HepG2 (cell line): ENCODE measurements around the gene LCAT. TPM values are rescaled to one million over a fixed set of nuclear protein-coding genes. Genes with fewer than 3 reads are reported as not detected.
A peak's percentile ranks its signal among the peaks of the same experiment; 100 is the strongest.

Experiments
- HOXA9 ChIP-seq: sonication (generic); formaldehyde crosslinking; IDR thresholded peaks from 2 replicates; pipeline ENCODE4 v1.8.1; 2022; ENCODE audit warnings: missing genetic modification reagents, mild to moderate bottlenecking, moderate library complexity, borderline replicate concordance
- KDM5A ChIP-seq: fragments of 200-600 bp; sonication (generic); IDR thresholded peaks from 2 replicates; pipeline ENCODE4 v1.7.0; 2018; ENCODE audit warnings: antibody characterized with exemption, mild to moderate bottlenecking, low read length, borderline replicate concordance
- KLF12 ChIP-seq: sonication (generic); formaldehyde crosslinking; IDR thresholded peaks from 2 replicates; pipeline ENCODE4 v1.4.0; 2020; ENCODE audit warnings: missing genetic modification reagents, borderline replicate concordance
- MAFF ChIP-seq: IDR thresholded peaks from 2 replicates; pipeline ENCODE4 v1.6.1; 2011; ENCODE audit warnings: low read depth, low read length, improper control_type of control experiment
- POGZ ChIP-seq: sonication (generic); formaldehyde crosslinking; IDR thresholded peaks from 2 replicates; pipeline ENCODE4 v1.4.0; 2020; ENCODE audit warnings: mild to moderate bottlenecking, missing genetic modification reagents
- RFXAP ChIP-seq: sonication (generic); formaldehyde crosslinking; IDR thresholded peaks from 2 replicates; pipeline ENCODE4 v1.4.0; 2020; ENCODE audit warnings: missing genetic modification reagents, borderline replicate concordance
- SP4 ChIP-seq: sonication (generic); formaldehyde crosslinking; IDR thresholded peaks from 2 replicates; pipeline ENCODE4 v1.8.1; 2023; ENCODE audit warnings: mild to moderate bottlenecking, missing genetic modification reagents
- SRF ChIP-seq: IDR thresholded peaks from 2 replicates; pipeline ENCODE4 v1.6.1; 2011; ENCODE audit warnings: mild to moderate bottlenecking, low read depth, low read length, moderate library complexity
- TBX3 ChIP-seq: fragments of 450-650 bp; IDR thresholded peaks from 2 replicates; pipeline ENCODE4 v1.6.1; 2017; ENCODE audit warnings: antibody characterized with exemption, mild to moderate bottlenecking, inconsistent platforms, borderline replicate concordance
- ZBTB3 ChIP-seq: sonication (generic); formaldehyde crosslinking; IDR thresholded peaks from 2 replicates; pipeline ENCODE4 v1.4.0; 2020; ENCODE audit warnings: low read depth, mild to moderate bottlenecking, moderate library complexity, missing genetic modification reagents, borderline replicate concordance
- ZFY ChIP-seq: sonication (generic); formaldehyde crosslinking; IDR thresholded peaks from 2 replicates; pipeline ENCODE4 v1.4.0; 2020; ENCODE audit warnings: missing genetic modification reagents
- ZNF138 ChIP-seq: sonication (generic); formaldehyde crosslinking; IDR thresholded peaks from 2 replicates; pipeline ENCODE4 v1.5.0; 2020; ENCODE audit warnings: mild to moderate bottlenecking, low read depth, missing genetic modification reagents
- ZNF143 ChIP-seq: sonication (generic); formaldehyde crosslinking; IDR thresholded peaks from 2 replicates; pipeline ENCODE4 v1.4.0; 2020; ENCODE audit warnings: missing genetic modification reagents
- ZNF296 ChIP-seq: sonication (generic); formaldehyde crosslinking; conservative IDR thresholded peaks from 2 replicates; pipeline ENCODE4 v1.5.0; 2020; ENCODE audit warnings: mild to moderate bottlenecking, missing genetic modification reagents
- ZNF546 ChIP-seq: sonication (generic); formaldehyde crosslinking; conservative IDR thresholded peaks from 2 replicates; pipeline ENCODE4 v1.8.1; 2023; ENCODE audit warnings: mild to moderate bottlenecking, missing genetic modification reagents
- ZNF556 ChIP-seq: sonication (generic); formaldehyde crosslinking; IDR thresholded peaks from 2 replicates; pipeline ENCODE4 v1.4.0; 2020; ENCODE audit warnings: mild to moderate bottlenecking, missing genetic modification reagents, borderline replicate concordance
- ZNF572 ChIP-seq: sonication (generic); formaldehyde crosslinking; IDR thresholded peaks from 2 replicates; pipeline ENCODE4 v1.5.1; 2020; ENCODE audit warnings: mild to moderate bottlenecking, missing genetic modification reagents
- polyA plus RNA-seq, 8 experiments: library from polyadenylated mRNA; depleted of rRNA in 3 of 8; stranded (reverse) in 7 of 8; unstranded in 1 of 8; fragments of >200 nt; fragmentation: Illumina TruSeq in 4 of 8; extraction: Trizol in 4 of 8; gene quantifications; 2 replicates each; pipeline versions ENCODE4 v1.2.1 to v1.2.3, GENCODE V29; 2011 to 2016; ENCODE audit warnings: low read depth in 4 of 8, missing spikeins in 1 of 8, mixed read lengths in 1 of 8; ENCODE audit not compliant: insufficient read depth in 1 of 8
- total RNA-seq, 5 experiments: library from RNA; depleted of rRNA; stranded (reverse); fragments of >200 nt; fragmentation: Illumina TruSeq; extraction: Trizol; gene quantifications; 2 replicates each; pipeline ENCODE4 v1.2.3, GENCODE V29; 2016; ENCODE audit warnings: low read depth in 1 of 5
- TF ChIP-seq, protein P1 (sequence below): sonication (generic); formaldehyde crosslinking; IDR thresholded peaks from 2 replicates; pipeline ENCODE4 v1.5.1; 2020; ENCODE audit warnings: mild to moderate bottlenecking, missing genetic modification reagents, moderate library complexity
- TF ChIP-seq, protein P2 (sequence below): sonication (generic); formaldehyde crosslinking; IDR thresholded peaks from 2 replicates; pipeline ENCODE4 v1.4.0; 2020; ENCODE audit warnings: mild to moderate bottlenecking, missing genetic modification reagents
- TF ChIP-seq, protein P3 (sequence below): sonication (generic); formaldehyde crosslinking; IDR thresholded peaks from 2 replicates; pipeline ENCODE4 v1.5.1; 2020; ENCODE audit warnings: missing genetic modification reagents, mild to moderate bottlenecking, borderline replicate concordance
- TF ChIP-seq, protein P4 (sequence below): sonication (generic); formaldehyde crosslinking; IDR thresholded peaks from 2 replicates; pipeline ENCODE4 v1.4.0; 2020; ENCODE audit warnings: missing genetic modification reagents

Gene LCAT
- total and polyA plus RNA-seq, 2 of the 13 experiments (the other 11 are each of a cell fraction or from before 2014, with no cell fraction given): 36.1 to 38.9 TPM

DNA sequence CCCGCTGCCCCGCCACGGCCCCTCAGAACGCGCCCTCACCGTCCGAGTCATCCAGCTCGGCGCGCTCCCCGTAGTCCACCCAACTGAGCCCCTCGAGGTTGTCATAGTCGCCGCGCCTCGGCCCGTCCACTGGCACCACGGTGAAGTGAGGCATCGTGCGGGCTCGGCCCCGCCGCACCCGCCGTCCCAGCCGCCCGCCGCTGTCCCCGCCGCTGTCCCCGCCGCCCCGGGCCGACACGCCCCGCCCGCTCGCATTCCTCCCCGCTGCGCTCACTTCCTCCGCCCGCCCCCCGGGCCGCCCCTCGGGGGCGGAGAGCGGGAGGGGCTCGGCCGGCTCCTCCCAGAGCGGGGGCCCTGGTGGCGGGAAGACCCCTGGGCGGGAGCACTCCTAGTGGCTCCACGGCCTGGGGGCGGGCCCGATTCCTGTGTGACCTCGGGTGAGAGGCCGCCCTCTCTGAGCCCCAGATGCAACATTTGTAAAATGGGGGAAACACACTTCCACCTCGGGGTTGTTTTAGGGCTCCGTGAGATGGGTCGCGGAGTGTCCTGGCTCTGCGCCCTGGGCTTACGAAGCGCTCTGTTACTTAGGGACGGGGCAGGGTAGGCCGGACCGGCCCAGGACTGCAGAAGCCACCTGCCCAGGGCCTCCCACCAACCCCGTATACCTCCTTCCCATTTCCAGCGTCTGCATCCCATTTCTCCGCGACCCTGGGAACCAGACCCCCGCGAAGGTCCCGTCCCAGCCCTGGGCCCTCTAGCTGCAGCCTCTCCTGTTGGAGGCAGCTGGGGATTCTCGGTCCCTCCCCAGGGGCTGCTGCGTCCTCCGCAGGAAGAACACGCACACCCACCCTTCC is 24.7 kb upstream of the LCAT start, which contains the start of gene SLC12A4 (continued):
- TF ChIP-seq, protein P1, sequence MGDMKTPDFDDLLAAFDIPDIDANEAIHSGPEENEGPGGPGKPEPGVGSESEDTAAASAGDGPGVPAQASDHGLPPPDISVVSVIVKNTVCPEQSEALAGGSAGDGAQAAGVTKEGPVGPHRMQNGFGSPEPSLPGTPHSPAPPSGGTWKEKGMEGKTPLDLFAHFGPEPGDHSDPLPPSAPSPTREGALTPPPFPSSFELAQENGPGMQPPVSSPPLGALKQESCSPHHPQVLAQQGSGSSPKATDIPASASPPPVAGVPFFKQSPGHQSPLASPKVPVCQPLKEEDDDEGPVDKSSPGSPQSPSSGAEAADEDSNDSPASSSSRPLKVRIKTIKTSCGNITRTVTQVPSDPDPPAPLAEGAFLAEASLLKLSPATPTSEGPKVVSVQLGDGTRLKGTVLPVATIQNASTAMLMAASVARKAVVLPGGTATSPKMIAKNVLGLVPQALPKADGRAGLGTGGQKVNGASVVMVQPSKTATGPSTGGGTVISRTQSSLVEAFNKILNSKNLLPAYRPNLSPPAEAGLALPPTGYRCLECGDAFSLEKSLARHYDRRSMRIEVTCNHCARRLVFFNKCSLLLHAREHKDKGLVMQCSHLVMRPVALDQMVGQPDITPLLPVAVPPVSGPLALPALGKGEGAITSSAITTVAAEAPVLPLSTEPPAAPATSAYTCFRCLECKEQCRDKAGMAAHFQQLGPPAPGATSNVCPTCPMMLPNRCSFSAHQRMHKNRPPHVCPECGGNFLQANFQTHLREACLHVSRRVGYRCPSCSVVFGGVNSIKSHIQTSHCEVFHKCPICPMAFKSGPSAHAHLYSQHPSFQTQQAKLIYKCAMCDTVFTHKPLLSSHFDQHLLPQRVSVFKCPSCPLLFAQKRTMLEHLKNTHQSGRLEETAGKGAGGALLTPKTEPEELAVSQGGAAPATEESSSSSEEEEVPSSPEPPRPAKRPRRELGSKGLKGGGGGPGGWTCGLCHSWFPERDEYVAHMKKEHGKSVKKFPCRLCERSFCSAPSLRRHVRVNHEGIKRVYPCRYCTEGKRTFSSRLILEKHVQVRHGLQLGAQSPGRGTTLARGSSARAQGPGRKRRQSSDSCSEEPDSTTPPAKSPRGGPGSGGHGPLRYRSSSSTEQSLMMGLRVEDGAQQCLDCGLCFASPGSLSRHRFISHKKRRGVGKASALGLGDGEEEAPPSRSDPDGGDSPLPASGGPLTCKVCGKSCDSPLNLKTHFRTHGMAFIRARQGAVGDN: peak; percentile 70
- TF ChIP-seq SP4 (peak; percentile 99), POGZ (peak; percentile 69), ZNF138 (CRISPR knock-in tag) (no peak; the same call in 1 of the 2 replicates), ZBTB3 (peak; percentile 15; the same call in 1 of the 2 replicates), MAFF (no peak), ZNF296 (no peak), RFXAP (CRISPR knock-in tag) (no peak; the same call in 1 of the 2 replicates), ZNF143 (CRISPR knock-in tag) (peak; percentile 19; the same call in 1 of the 2 replicates), SRF (no peak), KLF12 (CRISPR knock-in tag) (peak; percentile 87; the same call in 1 of the 2 replicates), ZNF572 (CRISPR knock-in tag) (no peak), TBX3 (no peak), ZNF546 (no peak; the same call in 1 of the 2 replicates), ZFY (peak; percentile 87), ZNF556 (CRISPR knock-in tag) (0 out of 2 replicates have a peak, but pooled peaks have one; percentile 4), HOXA9 (CRISPR knock-in tag) (peak; percentile 70; the same call in 1 of the 2 replicates), KDM5A (no peak)
- TF ChIP-seq, protein P2, sequence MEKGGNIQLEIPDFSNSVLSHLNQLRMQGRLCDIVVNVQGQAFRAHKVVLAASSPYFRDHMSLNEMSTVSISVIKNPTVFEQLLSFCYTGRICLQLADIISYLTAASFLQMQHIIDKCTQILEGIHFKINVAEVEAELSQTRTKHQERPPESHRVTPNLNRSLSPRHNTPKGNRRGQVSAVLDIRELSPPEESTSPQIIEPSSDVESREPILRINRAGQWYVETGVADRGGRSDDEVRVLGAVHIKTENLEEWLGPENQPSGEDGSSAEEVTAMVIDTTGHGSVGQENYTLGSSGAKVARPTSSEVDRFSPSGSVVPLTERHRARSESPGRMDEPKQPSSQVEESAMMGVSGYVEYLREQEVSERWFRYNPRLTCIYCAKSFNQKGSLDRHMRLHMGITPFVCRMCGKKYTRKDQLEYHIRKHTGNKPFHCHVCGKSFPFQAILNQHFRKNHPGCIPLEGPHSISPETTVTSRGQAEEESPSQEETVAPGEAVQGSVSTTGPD (CRISPR knock-in tag): 0 out of 2 replicates have a peak, but pooled peaks have one; percentile 39
- TF ChIP-seq, protein P3, sequence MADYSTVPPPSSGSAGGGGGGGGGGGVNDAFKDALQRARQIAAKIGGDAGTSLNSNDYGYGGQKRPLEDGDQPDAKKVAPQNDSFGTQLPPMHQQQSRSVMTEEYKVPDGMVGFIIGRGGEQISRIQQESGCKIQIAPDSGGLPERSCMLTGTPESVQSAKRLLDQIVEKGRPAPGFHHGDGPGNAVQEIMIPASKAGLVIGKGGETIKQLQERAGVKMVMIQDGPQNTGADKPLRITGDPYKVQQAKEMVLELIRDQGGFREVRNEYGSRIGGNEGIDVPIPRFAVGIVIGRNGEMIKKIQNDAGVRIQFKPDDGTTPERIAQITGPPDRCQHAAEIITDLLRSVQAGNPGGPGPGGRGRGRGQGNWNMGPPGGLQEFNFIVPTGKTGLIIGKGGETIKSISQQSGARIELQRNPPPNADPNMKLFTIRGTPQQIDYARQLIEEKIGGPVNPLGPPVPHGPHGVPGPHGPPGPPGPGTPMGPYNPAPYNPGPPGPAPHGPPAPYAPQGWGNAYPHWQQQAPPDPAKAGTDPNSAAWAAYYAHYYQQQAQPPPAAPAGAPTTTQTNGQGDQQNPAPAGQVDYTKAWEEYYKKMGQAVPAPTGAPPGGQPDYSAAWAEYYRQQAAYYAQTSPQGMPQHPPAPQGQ (CRISPR knock-in tag): 0 out of 2 replicates have a peak, but pooled peaks have one; percentile 14
- TF ChIP-seq, protein P4, sequence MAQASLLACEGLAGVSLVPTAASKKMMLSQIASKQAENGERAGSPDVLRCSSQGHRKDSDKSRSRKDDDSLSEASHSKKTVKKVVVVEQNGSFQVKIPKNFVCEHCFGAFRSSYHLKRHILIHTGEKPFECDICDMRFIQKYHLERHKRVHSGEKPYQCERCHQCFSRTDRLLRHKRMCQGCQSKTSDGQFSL: no peak
